ENCODE measurements around the gene PTCHD4. TPM values are rescaled to one million over a fixed set of nuclear protein-coding genes. Genes with fewer than 3 reads are reported as not detected.

Gene PTCHD4
- polyA plus RNA-seq, 2 of the 4 experiments (the other 2 are of a cell fraction): 0.15 to 0.16 TPM

- CTCF ChIA-PET: interaction anchor here (0.6 to 1.4 kb wide), 3 partner anchors 14 to 75 kb away, joined by 3 read pairs; no protein-coding TSS in a partner anchor
- TF ChIP-seq CBX8 (IDR thresholded peaks at IDR 0.05): no peak
- no peak for TF ChIP-seq TFCP2L1 (CRISPR knock-in tag; IDR thresholded peaks at IDR 0.05)
- TF ChIP-seq SMC3 (IDR thresholded peaks at IDR 0.05): no peak
- no peak for TF ChIP-seq ZSCAN20 (CRISPR knock-in tag; IDR thresholded peaks at IDR 0.05)
- TF ChIP-seq MAZ (IDR thresholded peaks at IDR 0.05; ENCODE audit: borderline replicate concordance, low read depth, low read length): no peak
- no peak for TF ChIP-seq ATOH8 (CRISPR knock-in tag; IDR thresholded peaks at IDR 0.05; ENCODE audit: low read depth)
- no peak for TF ChIP-seq EP300 (IDR thresholded peaks at IDR 0.05)
- no peak for TF ChIP-seq MAX (IDR thresholded peaks at IDR 0.05)
- TF ChIP-seq BHLHE40 (IDR thresholded peaks at IDR 0.05; ENCODE audit: low read depth, low read length): no peak
- no peak for TF ChIP-seq MYC (IDR thresholded peaks at IDR 0.05; ENCODE audit: borderline replicate concordance, low read length)
- no peak for TF ChIP-seq NR3C1 (IDR thresholded peaks at IDR 0.05)
- no peak for TF ChIP-seq MAFK (IDR thresholded peaks at IDR 0.05; ENCODE audit: partially characterized antibody)
- no peak for TF ChIP-seq BCL3 (IDR thresholded peaks at IDR 0.05)
- TF ChIP-seq USF2 (IDR thresholded peaks at IDR 0.05): no peak
- H3K27ac ChIP-seq: no peak overlapping the region
- WGBS (ENCODE audit: missing lambda C conversion rate): 84% methylated on average over 11 of the region's 11 CpGs
- no peaks in the 10 kb centered on the region for H3K4me1 ChIP-seq
- peak overlapping the region; percentile 91 for H3K4me2 ChIP-seq
- no peak for ATAC-seq
- no peaks in the 10 kb centered on the region for H3K9me3 ChIP-seq
- POLR2A ChIA-PET: no interaction called here
- H3K4me3 ChIP-seq: peak overlapping the region; percentile 47; the same call in 1 of the 3 replicates
- FAIRE-seq: no peak
- DNase-seq (ENCODE audit: low read depth in 1 of 2, low spot score in 1 of 2): no peak
These were observed 41.7 kb downstream of the PTCHD4 start for GRCh38 chr6:48069280-48069679.

- FAIRE-seq (no peak), DNase-seq (ENCODE audit: low read depth in 1 of 2, low spot score in 1 of 2) (peak in 1 of 2 experiments; percentile 2), ATAC-seq (peak; percentile 71 to 80)
- ChIA-PET CTCF (interaction anchor here (0.6 to 1.4 kb wide), 3 partner anchors 13 to 75 kb away, joined by 3 read pairs; no protein-coding TSS in a partner anchor), POLR2A (no interaction called here)
- Histone ChIP-seq H3K4me3 (peak overlapping the region; percentile 47), H3K9me3 (no peaks in the 10 kb centered on the region), H3K27ac (peak overlapping the region in 1 of 2 experiments; percentile 77; a peak in 2 of 6 replicates), H3K4me1 (no peaks in the 10 kb centered on the region), H3K4me2 (peak overlapping the region; percentile 91)
- WGBS (ENCODE audit: missing lambda C conversion rate): 32% methylated on average over 8 of the region's 64 CpGs
- TF ChIP-seq CTCF (IDR thresholded peaks at IDR 0.05): no peak
- TF ChIP-seq ATOH8 (CRISPR knock-in tag; IDR thresholded peaks at IDR 0.05; ENCODE audit: low read depth): no peak
- no peak for TF ChIP-seq ZNF302 (CRISPR knock-in tag; IDR thresholded peaks at IDR 0.05)
- TF ChIP-seq HEYL (CRISPR knock-in tag; IDR thresholded peaks at IDR 0.05): no peak
- TF ChIP-seq ZC3H11A (IDR thresholded peaks at IDR 0.05): no peak
- no peak for TF ChIP-seq MAFK (IDR thresholded peaks at IDR 0.05; ENCODE audit: partially characterized antibody)
- no peak for TF ChIP-seq RFX5 (IDR thresholded peaks at IDR 0.05)
- TF ChIP-seq PBX3 (IDR thresholded peaks at IDR 0.05): no peak
- no peak for TF ChIP-seq RARB (CRISPR knock-in tag; IDR thresholded peaks at IDR 0.05)
- no peak for TF ChIP-seq MYC (IDR thresholded peaks at IDR 0.05; ENCODE audit: borderline replicate concordance, low read length)
These were observed 42.4 kb downstream of the PTCHD4 start for GRCh38 chr6:48068278-48069251.
